HepG2 (cell line): ENCODE measurements around the gene LIPA.

Experiments
- MAFG ChIP-seq: sonication (generic); formaldehyde crosslinking; IDR thresholded peaks from 2 replicates; pipeline ENCODE4 v1.5.1; 2020; ENCODE audit warnings: mild to moderate bottlenecking, missing genetic modification reagents
- TCF12 ChIP-seq, 2 experiments: fragments of 450-650 bp in 1 of 2; sonication (generic) in 1 of 2; formaldehyde crosslinking in 1 of 2; IDR thresholded peaks; 2 replicates each; pipeline versions ENCODE4 v1.6.1 to v1.8.0; 2017 to 2022; ENCODE audit warnings: antibody characterized with exemption in 1 of 2, mild to moderate bottlenecking in 1 of 2, missing genetic modification reagents in 1 of 2, moderate library complexity in 1 of 2

- TF ChIP-seq MAFG (CRISPR knock-in tag) (no peak), TCF12 (IDR thresholded peaks at IDR 0.05) (no peak), TCF12 (CRISPR knock-in tag; IDR thresholded peaks at IDR 0.05) (no peak)
These were observed 23.4 kb upstream of the LIPA start for GRCh38 chr10:89274928-89275327.
